Measurements from ENCODE around the gene LCP1. TPM values are rescaled to one million over a fixed set of nuclear protein-coding genes. Genes with fewer than 3 reads are reported as not detected.

Gene LCP1
- total and polyA plus RNA-seq, 2 experiments from 2014 or later: 0.64 TPM; not detected in 1

DNA sequence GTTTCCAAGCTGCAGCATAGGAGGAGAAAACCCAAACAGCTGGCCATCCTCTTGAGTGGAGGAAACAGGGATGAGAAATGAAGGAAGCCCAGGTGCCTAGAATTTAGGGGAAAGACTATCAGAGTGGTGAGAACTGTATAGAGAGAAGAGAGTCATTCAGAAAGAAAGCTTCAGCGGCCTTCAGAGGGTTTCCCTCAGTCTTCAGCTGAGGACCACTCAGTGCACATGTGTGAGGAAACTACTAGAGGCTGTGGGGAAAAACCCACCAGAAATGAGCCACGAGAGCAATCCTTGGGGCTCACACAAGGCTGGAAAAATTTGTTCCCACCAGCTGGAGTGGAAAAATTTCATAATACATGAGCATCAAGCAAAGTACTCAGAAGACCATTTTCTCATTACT lies 41.9 kb downstream of the LCP1 start:
- TF ChIP-seq EZH2phosphoT487 (IDR thresholded peaks at IDR 0.05; ENCODE audit: insufficient read depth, low read depth) (no peak), EZH2 (IDR thresholded peaks at IDR 0.05; ENCODE audit: insufficient read depth, poor library complexity, severe bottlenecking) (no peak)
- Histone ChIP-seq H3F3A (ENCODE audit: insufficient read depth) (no peaks in the 10 kb centered on the region), H3K4me1 (ENCODE audit: insufficient read depth) (no peaks in the 10 kb centered on the region), H3K36me3 (ENCODE audit: low read depth) (no peaks in the 10 kb centered on the region), H3K4me2 (ENCODE audit: unreplicated experiment) (no peak overlapping the region), H3K9ac (no peak overlapping the region), H3K9me2 (ENCODE audit: insufficient read depth) (no peaks in the 10 kb centered on the region), H3K27me3 (replicated peaks; ENCODE audit: insufficient read depth) (peaks cover 31% of the 10 kb centered on the region), H3K79me2 (ENCODE audit: insufficient read depth) (no peaks in the 10 kb centered on the region), H4K20me1 (ENCODE audit: insufficient read depth) (no peaks in the 10 kb centered on the region), H2AFZ (no peak overlapping the region), H3K9me3 (ENCODE audit: low read depth) (no peaks in the 10 kb centered on the region), H3K27ac (no peak overlapping the region), H3K4me3 (no peak overlapping the region)
- WGBS, 2 experiments (ENCODE audit: low coverage in 1 of 2, low lambda C conversion rate in 2 of 2, missing lambda C conversion rate in 2 of 2): 47 to 71% methylated on average over 2 of the region's 2 CpGs
- DNase-seq: no peak
- in situ Hi-C loops (cut with MboI): no loop called here

DNA sequence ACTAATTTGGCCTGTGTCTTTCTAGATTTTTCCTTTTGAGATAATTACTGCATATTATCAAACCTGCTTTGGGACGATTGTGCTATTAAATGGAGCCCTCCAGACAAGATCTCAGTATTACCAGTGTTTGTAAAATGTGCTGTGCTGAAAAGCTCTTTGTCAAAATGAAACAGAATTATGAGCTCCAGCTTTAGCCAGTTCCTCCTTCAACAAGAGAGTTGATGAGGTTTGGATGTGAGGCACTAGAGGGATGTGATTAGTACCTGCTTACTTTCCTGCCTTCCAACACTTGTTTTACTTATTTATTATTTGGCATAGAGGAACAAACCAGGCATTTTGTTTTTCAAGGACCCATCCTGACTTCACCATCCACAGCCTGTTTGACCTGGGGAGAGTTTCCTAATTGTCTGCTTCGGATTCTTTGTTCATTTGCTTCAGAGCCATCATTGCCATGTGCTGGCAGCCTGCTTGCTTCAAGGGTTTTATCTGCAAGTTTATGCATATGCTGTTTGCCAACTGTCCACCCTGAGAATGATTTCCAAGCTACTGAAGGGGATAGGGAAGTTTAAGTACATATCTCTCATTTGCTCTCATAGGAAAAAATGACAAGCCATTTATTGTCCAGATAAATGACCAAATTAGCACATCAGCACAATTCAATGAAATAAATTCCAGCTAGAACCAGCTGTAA lies 44.2 kb downstream of the LCP1 start:
- WGBS, 2 experiments (ENCODE audit: low coverage in 1 of 2, low lambda C conversion rate in 2 of 2, missing lambda C conversion rate in 2 of 2): 58 to 66% methylated on average over 2 of the region's 2 CpGs
- in situ Hi-C loops (cut with MboI): no loop called here

DNA sequence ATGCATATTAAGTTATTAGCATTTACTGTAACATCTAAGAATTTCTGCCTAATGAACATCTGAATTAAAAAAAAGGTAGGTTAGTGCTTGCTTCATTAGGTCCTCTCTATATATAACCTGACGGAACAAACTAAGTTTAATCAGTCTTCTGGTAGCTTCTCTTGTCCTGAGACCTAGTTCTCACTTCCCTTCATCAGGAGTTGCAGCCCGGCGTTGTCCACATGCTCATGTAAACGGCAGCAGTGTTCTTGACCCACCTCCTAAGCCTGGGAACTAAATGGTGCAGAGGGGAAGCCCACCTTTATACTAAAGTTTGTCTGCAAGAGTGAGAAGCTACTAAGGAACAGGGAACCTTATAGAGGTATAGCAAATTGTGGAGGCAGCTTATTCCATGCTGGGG lies 45.3 kb downstream of the LCP1 start:
- TF ChIP-seq EZH2phosphoT487 (IDR thresholded peaks at IDR 0.05; ENCODE audit: insufficient read depth, low read depth) (no peak), EZH2 (IDR thresholded peaks at IDR 0.05; ENCODE audit: insufficient read depth, poor library complexity, severe bottlenecking) (no peak)
- H3K4me2 ChIP-seq (ENCODE audit: unreplicated experiment): no peak overlapping the region
- H4K20me1 ChIP-seq (ENCODE audit: insufficient read depth): no peaks in the 10 kb centered on the region
- H3K4me1 ChIP-seq (ENCODE audit: insufficient read depth): no peaks in the 10 kb centered on the region
- whole genome bisulfite sequencing, 2 experiments (ENCODE audit: low coverage in 1 of 2, low lambda C conversion rate in 2 of 2, missing lambda C conversion rate in 2 of 2): 45 to 54% methylated on average over 4 of the region's 4 CpGs
- no peak overlapping the region for H3K9ac ChIP-seq
- peaks cover 31% of the 10 kb centered on the region for H3K27me3 ChIP-seq (replicated peaks; ENCODE audit: insufficient read depth)
- H3K9me2 ChIP-seq (ENCODE audit: insufficient read depth): no peaks in the 10 kb centered on the region
- no peaks in the 10 kb centered on the region for H3K36me3 ChIP-seq (ENCODE audit: low read depth)
- no peaks in the 10 kb centered on the region for H3K9me3 ChIP-seq (ENCODE audit: low read depth)
- in situ Hi-C loops (cut with MboI): no loop called here
- no peaks in the 10 kb centered on the region for H3F3A ChIP-seq (ENCODE audit: insufficient read depth)
- H2AFZ ChIP-seq: no peak overlapping the region
- no peaks in the 10 kb centered on the region for H3K79me2 ChIP-seq (ENCODE audit: insufficient read depth)
- H3K27ac ChIP-seq: no peak overlapping the region
- no peak for DNase-seq
- no peak overlapping the region for H3K4me3 ChIP-seq

More for the DNA sequence above, 44.2 kb downstream of the LCP1 start:
- no peaks in the 10 kb centered on the region for H3F3A ChIP-seq (ENCODE audit: insufficient read depth)
- no peak overlapping the region for H3K4me3 ChIP-seq
- peaks cover 23% of the 10 kb centered on the region for H3K27me3 ChIP-seq (replicated peaks; ENCODE audit: insufficient read depth)
- no peak overlapping the region for H3K9ac ChIP-seq
- DNase-seq: no peak
- H2AFZ ChIP-seq: no peak overlapping the region
- H3K9me3 ChIP-seq (ENCODE audit: low read depth): no peaks in the 10 kb centered on the region
- no peaks in the 10 kb centered on the region for H3K36me3 ChIP-seq (ENCODE audit: low read depth)
- no peaks in the 10 kb centered on the region for H3K79me2 ChIP-seq (ENCODE audit: insufficient read depth)
- H3K9me2 ChIP-seq (ENCODE audit: insufficient read depth): no peaks in the 10 kb centered on the region
- TF ChIP-seq EZH2phosphoT487 (IDR thresholded peaks at IDR 0.05; ENCODE audit: insufficient read depth, low read depth): no peak
- TF ChIP-seq EZH2 (IDR thresholded peaks at IDR 0.05; ENCODE audit: insufficient read depth, poor library complexity, severe bottlenecking): no peak
- H3K27ac ChIP-seq: no peak overlapping the region
- H3K4me2 ChIP-seq (ENCODE audit: unreplicated experiment): no peak overlapping the region
- H3K4me1 ChIP-seq (ENCODE audit: insufficient read depth): no peaks in the 10 kb centered on the region
- H4K20me1 ChIP-seq (ENCODE audit: insufficient read depth): no peaks in the 10 kb centered on the region

DNA sequence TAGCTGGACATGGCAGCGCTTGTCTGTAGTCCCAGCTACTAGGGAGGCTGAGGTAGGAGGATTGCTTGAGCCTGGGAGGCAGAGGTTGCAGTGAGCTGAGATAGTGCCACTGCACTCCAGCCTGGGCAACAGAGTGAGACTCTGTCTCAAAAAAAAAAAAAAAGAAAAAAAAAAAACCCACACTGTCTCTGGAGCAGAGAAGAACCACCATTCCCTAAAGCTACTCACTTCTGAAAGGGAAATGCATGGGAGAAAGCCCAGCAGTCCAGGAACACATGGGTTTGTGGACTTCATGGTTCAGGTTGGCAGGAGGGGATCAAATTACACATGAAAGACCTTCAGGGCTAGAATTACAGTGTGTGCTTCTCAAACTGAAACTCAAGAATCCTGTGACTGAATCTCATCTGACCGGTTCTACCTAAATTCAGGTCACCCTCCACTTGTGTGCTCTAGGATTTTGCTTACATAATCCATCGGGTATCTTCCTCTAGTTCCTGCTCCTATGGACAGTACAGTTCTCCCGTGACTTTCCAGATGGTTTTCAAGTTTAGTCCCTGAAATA lies 46.9 kb downstream of the LCP1 start:
- no peak for TF ChIP-seq EZH2phosphoT487 (IDR thresholded peaks at IDR 0.05; ENCODE audit: insufficient read depth, low read depth)
- TF ChIP-seq EZH2 (IDR thresholded peaks at IDR 0.05; ENCODE audit: insufficient read depth, poor library complexity, severe bottlenecking): no peak
- H2AFZ ChIP-seq: no peak overlapping the region
- no peak for DNase-seq
- in situ Hi-C loops (cut with MboI): no loop called here
- H3K9me3 ChIP-seq (ENCODE audit: low read depth): no peaks in the 10 kb centered on the region
- no peak overlapping the region for H3K4me3 ChIP-seq
- no peaks in the 10 kb centered on the region for H3F3A ChIP-seq (ENCODE audit: insufficient read depth)
- H3K9ac ChIP-seq: no peak overlapping the region
- no peaks in the 10 kb centered on the region for H3K4me1 ChIP-seq (ENCODE audit: insufficient read depth)
- no peak overlapping the region for H3K27ac ChIP-seq
- no peaks in the 10 kb centered on the region for H4K20me1 ChIP-seq (ENCODE audit: insufficient read depth)
- H3K79me2 ChIP-seq (ENCODE audit: insufficient read depth): no peaks in the 10 kb centered on the region
- H3K27me3 ChIP-seq (replicated peaks; ENCODE audit: insufficient read depth): peaks cover 41% of the 10 kb centered on the region
- no peaks in the 10 kb centered on the region for H3K36me3 ChIP-seq (ENCODE audit: low read depth)
- no peaks in the 10 kb centered on the region for H3K9me2 ChIP-seq (ENCODE audit: insufficient read depth)
- 71 to 73% methylated on average over 4 of the region's 4 CpGs for WGBS, 2 experiments (ENCODE audit: low coverage in 1 of 2, low lambda C conversion rate in 2 of 2, missing lambda C conversion rate in 2 of 2)
- H3K4me2 ChIP-seq (ENCODE audit: unreplicated experiment): no peak overlapping the region

Data from GM23248 (cell line).